HG03571 (cell line): Measurements from ENCODE around the gene DNAJC27.

Experiments used
- ATAC-seq: cut with Tn5 transposase; IDR thresholded peaks from one replicate; pipeline ENCODE4 v1.9.1; 2021; ENCODE audit not compliant: unreplicated experiment

Gene DNAJC27

GRCh38 chr2:24970483-24971285 lies 1.1 kb downstream of the DNAJC27 start:
- no peak for ATAC-seq

- no peak for ATAC-seq
These were observed 2.0 kb downstream of the DNAJC27 start for GRCh38 chr2:24969784-24970183.

DNA sequence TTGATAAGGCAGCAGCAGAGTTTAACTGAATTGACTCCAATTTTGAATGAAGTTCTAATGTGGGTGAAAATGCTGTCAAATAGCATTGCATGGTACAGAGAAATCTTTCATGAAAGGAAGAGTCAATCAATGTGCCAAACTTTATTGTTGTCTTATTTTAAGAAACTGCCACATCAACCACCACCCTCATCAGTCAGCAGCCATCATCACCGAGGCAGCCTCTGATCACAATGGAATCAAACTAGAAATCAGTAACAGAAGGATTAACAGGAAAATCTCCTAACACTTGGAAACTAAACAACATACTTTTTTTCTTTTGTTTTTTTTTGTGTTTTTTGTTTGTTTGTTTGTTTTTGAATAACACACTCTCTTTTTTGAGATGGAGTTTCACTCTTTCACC lies 9.9 kb downstream of the DNAJC27 start:
- no peak for ATAC-seq

DNA sequence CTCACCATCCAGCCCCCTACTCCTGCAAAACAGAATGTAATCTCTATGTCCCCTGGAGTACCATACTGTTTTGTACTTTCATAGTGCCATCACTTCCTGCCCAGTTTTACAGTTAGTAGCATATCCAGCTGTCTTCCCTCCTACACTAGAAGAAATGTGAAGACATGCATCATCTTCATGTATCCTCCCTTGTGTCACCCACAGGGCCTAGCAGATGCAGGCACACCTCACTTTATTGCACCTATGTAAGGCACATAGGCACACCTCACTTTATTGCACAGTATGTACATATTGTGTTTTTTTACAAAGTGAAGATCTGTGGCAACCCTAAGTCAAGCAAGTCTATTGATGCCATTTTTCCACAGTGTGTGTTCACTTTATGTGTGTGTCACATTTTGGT lies 12.0 kb downstream of the DNAJC27 start:
- no peak for ATAC-seq

DNA sequence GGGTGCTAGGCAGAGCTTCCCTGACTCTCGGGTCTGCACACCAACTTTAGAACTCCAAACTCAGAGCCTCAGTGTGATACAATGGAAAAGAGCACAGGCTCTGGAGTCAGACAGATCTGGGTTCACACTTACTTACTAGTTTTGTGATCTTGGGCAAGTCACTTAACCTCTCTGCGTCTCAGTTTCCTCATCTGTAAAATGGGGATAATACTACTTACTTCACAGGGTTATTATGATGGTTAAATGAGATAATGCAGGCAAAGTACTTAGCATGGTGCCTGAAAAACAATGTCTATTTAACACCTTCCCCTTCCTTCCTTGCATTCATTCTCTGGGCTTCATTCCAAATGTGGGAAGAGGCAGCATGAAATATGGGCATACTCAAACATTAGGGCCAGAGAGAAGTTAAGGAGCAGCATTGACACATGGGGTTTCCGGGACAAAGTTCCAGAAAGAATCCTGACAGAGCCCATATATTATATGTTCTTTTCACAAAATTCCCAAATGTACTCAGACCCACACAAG lies 13.3 kb downstream of the DNAJC27 start:
- no peak for ATAC-seq

GRCh38 chr2:24957976-24958375 lies 13.8 kb downstream of the DNAJC27 start:
- ATAC-seq = no peak

DNA sequence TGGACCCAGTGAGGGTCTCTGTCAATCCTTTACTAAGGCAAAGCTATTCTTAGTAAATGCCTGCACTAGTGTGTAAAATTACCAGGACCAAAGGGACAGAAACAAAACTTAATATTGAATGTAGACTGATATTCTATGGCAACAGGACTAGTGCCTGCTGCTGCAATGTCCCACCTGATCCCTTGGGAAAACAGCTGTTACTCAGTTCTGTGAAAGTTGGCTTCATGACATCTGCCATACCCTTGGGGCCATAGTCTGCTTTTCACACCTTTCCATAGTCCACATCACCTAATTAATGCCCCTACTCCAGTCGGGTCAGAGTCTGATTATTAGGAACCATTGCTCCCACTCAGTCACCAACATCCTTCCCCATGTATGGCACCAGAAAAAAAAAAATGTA lies 14.5 kb downstream of the DNAJC27 start:
- ATAC-seq = no peak

DNA sequence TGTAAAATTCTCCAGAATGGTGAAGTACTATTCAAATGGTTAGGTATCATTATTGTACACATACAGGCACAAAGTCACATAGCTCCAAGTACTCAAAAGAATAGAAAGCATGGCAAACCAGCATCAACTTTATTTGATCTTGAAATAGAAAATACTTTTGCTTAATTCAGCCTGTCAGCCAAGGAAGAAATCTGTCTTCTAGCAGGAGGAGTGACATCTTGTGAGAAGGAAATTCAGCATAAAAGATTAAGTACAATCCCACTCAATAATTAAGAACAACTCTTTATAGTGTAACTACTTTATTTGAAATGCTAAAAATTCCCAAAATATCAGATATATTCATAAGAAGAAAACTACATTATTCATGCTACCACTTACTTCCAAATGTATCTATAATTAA lies 15.8 kb downstream of the DNAJC27 start:
- ATAC-seq = no peak

DNA sequence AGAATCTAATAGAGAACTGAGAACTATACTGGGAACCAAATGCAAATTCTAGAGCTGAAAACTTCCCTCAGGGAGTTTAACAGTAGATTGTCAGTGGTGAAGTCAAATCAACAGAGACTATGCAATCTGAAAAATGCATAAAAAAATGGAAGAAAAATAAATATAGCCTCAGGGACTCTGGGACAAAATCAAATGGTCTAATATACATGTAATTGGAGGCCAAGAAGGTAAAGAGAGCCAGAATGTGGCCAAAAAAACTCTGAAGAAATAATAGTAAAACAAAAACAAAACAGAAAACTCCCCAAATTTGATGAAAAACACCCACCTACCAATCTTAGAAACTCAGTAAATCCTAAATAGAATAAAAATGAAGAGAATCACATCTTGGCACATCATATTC lies 16.5 kb downstream of the DNAJC27 start:
- no peak for ATAC-seq

- ATAC-seq = no peak
These were observed 21.7 kb downstream of the DNAJC27 start for GRCh38 chr2:24950102-24950501.

- no peak for ATAC-seq
These were observed 23.2 kb downstream of the DNAJC27 start for GRCh38 chr2:24948506-24948905.

GRCh38 chr2:24947561-24948157 lies 24.1 kb downstream of the DNAJC27 start:
- no peak for ATAC-seq

- ATAC-seq = no peak
These were observed 25.8 kb downstream of the DNAJC27 start for GRCh38 chr2:24945907-24946306.

- no peak for ATAC-seq
These were observed 28.2 kb downstream of the DNAJC27 start for GRCh38 chr2:24943427-24944053.

DNA sequence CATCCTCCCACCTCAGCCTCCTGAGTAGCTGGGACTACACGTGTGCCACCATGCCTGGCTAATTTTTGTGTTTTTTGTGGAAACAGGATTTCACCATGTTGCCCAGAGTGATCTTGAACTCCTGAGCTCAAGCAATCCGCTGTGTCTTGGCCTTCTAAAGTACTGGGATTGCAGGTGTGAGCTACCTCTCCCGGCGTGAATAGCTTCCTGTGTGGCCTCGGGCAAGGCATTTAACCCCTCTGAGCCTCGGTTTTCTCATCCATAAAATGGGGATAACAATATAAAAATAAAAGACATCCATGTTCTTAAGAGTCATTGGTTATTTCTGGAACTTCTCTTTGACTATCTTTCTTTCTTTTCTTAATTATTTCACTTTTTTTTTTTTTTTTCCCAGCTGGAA lies 32.4 kb downstream of the DNAJC27 start:
- no peak for ATAC-seq

GRCh38 chr2:24937236-24937635 lies 34.5 kb downstream of the DNAJC27 start:
- no peak for ATAC-seq

GRCh38 chr2:24935145-24935544 lies 36.6 kb downstream of the DNAJC27 start:
- ATAC-seq = no peak

DNA sequence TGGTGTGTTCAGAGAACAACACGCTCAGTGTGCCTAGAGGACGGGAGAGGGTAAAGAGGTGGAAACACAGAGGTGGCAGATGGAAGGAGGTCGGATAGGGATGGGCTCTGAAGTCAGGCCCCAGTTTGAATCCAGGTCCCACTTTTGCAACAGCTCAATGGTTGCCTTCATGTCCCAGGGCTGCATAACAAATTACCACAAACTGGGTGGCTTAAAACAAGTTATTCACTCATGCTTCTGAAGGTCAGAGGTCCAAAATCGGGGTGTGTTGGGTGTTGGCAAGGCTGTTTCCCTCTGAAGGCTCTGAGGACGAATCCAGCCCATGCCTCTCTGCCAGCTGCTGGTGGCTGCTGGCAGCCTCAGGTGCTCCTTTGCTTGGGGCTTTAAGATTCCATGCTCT lies 39.0 kb downstream of the DNAJC27 start:
- no peak for ATAC-seq

GRCh38 chr2:24930768-24931167 lies 41.0 kb downstream of the DNAJC27 start:
- no peak for ATAC-seq

GRCh38 chr2:24929230-24929629 lies 42.5 kb downstream of the DNAJC27 start:
- no peak for ATAC-seq

GRCh38 chr2:24928036-24928435 lies 43.7 kb downstream of the DNAJC27 start:
- ATAC-seq = no peak

DNA sequence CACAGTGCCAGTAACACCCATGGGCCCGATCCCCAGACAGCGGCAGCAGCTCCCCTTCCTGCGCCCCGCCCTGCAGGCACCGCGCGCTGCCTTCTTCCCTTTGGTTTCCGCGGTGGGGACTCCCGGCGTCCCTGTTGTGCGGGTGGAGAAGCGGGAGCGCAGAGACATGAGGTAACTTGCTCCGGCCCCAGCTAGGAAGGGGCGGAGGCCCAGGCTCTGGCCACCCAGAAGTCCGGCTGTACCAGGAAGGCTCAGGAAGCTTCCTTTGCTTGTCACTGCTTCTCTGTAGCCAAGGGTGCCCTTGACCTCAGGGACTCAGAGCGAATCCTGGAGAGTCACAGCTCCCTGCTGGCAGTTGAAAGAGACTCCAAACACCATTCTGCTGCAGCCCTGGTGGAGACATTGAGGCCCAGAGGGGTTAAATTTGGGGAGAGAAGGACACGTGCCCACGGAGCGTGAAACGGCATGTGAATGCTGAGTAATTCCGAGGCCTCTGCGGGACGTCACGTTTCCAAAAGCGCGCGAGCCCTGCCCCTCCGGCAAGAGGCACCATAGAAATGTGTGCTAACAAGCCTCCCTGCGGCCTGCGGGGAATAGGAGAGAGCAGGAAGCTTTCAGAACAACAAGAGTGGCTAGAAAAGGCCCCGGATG lies 45.0 kb downstream of the DNAJC27 start:
- ATAC-seq = no peak
